Mesendoderm (in vitro differentiated cells): Measurements from ENCODE around the gene PLA2G4D.

ENCODE experiments used
- DNase-seq: peaks from one replicate; pipeline ENCODE4 v3.0.0; 2013
- H2AK5ac ChIP-seq: 2 replicates; pipeline ENCODE4 v1.6.1; 2013; ENCODE audit warnings: low read length, inconsistent platforms
- H2BK120ac ChIP-seq: 2 replicates; pipeline ENCODE4 v1.6.1; 2013; ENCODE audit warnings: low read depth, mild to moderate bottlenecking, low read length, moderate library complexity, mixed read lengths
- H2BK15ac ChIP-seq: replicated peaks from 2 replicates; pipeline ENCODE4 v1.6.1; 2013; ENCODE audit warnings: low read depth, mild to moderate bottlenecking, moderate library complexity
- H2BK5ac ChIP-seq: 2 replicates; pipeline ENCODE4 v1.6.1; 2013; ENCODE audit warnings: low read length, inconsistent platforms
- H3K18ac ChIP-seq: 2 replicates; pipeline ENCODE4 v1.6.1; 2013; ENCODE audit warnings: mild to moderate bottlenecking, low read length, mixed read lengths
- H3K23ac ChIP-seq: one replicate; pipeline ENCODE4 v1.6.1; 2013; ENCODE audit warnings: low read length
- H3K27ac ChIP-seq: 2 replicates; pipeline ENCODE4 v1.5.1; 2013; ENCODE audit warnings: low read depth, mild to moderate bottlenecking, inconsistent platforms, low read length, moderate library complexity
- H3K27me3 ChIP-seq: 2 replicates; pipeline ENCODE4 v1.6.1; 2013; ENCODE audit warnings: low read length, control low read depth, mild to moderate bottlenecking, inconsistent platforms; ENCODE audit not compliant: insufficient read depth, poor library complexity
- H3K36me3 ChIP-seq: 2 replicates; pipeline ENCODE4 v1.6.1; 2013; ENCODE audit warnings: low read length, inconsistent platforms; ENCODE audit not compliant: control insufficient read depth, insufficient read depth
- H3K4ac ChIP-seq: one replicate; pipeline ENCODE4 v1.6.1; 2013; ENCODE audit warnings: low read depth, mild to moderate bottlenecking, low read length, moderate library complexity
- H3K4me1 ChIP-seq: 2 replicates; pipeline ENCODE4 v1.6.1; 2013; ENCODE audit warnings: low read depth, low read length, inconsistent platforms; ENCODE audit not compliant: control insufficient read depth
- H3K4me2 ChIP-seq: 2 replicates; pipeline ENCODE4 v1.6.1; 2013; ENCODE audit warnings: low read length
- H3K4me3 ChIP-seq: 2 replicates; pipeline ENCODE4 v1.5.1; 2013; ENCODE audit warnings: mild to moderate bottlenecking, low read length
- H3K56ac ChIP-seq: one replicate; pipeline ENCODE4 v1.6.1; 2013; ENCODE audit warnings: low read length
- H3K79me1 ChIP-seq: 2 replicates; pipeline ENCODE4 v1.6.1; 2013; ENCODE audit warnings: low read length, inconsistent platforms
- H3K79me2 ChIP-seq: 2 replicates; pipeline ENCODE4 v1.6.1; 2013; ENCODE audit warnings: mild to moderate bottlenecking, low read length; ENCODE audit not compliant: control insufficient read depth, insufficient read depth
- H3K9ac ChIP-seq: 2 replicates; pipeline ENCODE4 v1.6.1; 2013; ENCODE audit warnings: low read length, inconsistent platforms
- H4K5ac ChIP-seq: one replicate; pipeline ENCODE4 v1.6.1; 2013; ENCODE audit warnings: low read length
- H4K8ac ChIP-seq: one replicate; pipeline ENCODE4 v1.6.1; 2013; ENCODE audit warnings: low read depth, mild to moderate bottlenecking, control low read depth, low read length, moderate library complexity
- WGBS: extraction: QIAGEN DNeasy Blood & Tissue Kit; methylation state at CpG from one replicate; pipeline ENCODE4 v1.1.7; 2013; ENCODE audit warnings: low lambda C conversion rate, missing lambda C conversion rate; ENCODE audit not compliant: insufficient coverage; ENCODE audit errors: extremely low coverage; 5-methylcytosine and 5-hydroxymethylcytosine counted together

The PLA2G4D gene

DNA sequence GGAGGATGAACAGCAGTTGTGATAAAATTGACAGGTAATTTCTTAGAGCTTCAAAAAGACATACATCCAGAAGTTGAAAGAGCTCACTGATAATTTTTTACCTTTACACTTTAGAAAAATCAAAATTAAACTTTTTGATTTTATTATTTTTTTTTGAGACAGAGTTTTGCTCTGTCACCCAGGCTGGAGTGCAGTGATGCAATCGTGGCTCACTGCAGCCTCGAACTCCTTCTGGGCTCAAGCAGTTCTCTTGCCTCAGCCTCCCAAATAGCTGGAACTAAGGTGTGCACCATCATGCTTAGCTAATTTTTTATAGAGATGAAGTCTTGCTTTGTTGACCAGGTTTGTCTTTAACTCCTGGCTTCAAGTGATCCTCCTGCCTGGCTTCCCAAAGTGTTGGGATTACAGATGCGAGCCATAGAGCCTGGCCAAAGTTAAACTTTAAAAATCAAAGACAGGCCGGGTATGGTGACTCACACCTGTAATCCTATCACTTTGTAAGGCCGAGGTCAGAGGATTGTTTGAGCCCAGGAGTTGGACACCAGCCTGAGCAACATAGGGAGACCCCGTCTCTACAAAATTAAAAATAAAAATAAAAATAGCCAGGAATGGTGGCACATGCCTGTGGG lies 40.4 kb upstream of the PLA2G4D start:
- H3K56ac ChIP-seq, result no peak overlapping the region
- H3K79me1 ChIP-seq, result no peaks in the 10 kb centered on the region
- WGBS, result no CpG with 5 or more reads among the region's 6 CpGs
- DNase-seq, result no peak
- H3K23ac ChIP-seq, result no peak overlapping the region
- H2BK120ac ChIP-seq, result no peak overlapping the region
- H3K36me3 ChIP-seq, result no peaks in the 10 kb centered on the region
- no peak overlapping the region for H2BK5ac ChIP-seq
- no peak overlapping the region for H3K4me3 ChIP-seq
- no peak overlapping the region for H3K4me2 ChIP-seq
- no peaks in the 10 kb centered on the region for H3K4me1 ChIP-seq
- no peak overlapping the region for H4K5ac ChIP-seq
- H3K4ac ChIP-seq, result no peak overlapping the region
- H3K79me2 ChIP-seq, result no peaks in the 10 kb centered on the region
- no peak overlapping the region for H4K8ac ChIP-seq
- no peak overlapping the region for H2BK15ac ChIP-seq
- no peaks in the 10 kb centered on the region for H3K27me3 ChIP-seq
- no peak overlapping the region for H2AK5ac ChIP-seq
- H3K18ac ChIP-seq, result no peak overlapping the region
- no peak overlapping the region for H3K9ac ChIP-seq
- H3K27ac ChIP-seq, result no peak overlapping the region

DNA sequence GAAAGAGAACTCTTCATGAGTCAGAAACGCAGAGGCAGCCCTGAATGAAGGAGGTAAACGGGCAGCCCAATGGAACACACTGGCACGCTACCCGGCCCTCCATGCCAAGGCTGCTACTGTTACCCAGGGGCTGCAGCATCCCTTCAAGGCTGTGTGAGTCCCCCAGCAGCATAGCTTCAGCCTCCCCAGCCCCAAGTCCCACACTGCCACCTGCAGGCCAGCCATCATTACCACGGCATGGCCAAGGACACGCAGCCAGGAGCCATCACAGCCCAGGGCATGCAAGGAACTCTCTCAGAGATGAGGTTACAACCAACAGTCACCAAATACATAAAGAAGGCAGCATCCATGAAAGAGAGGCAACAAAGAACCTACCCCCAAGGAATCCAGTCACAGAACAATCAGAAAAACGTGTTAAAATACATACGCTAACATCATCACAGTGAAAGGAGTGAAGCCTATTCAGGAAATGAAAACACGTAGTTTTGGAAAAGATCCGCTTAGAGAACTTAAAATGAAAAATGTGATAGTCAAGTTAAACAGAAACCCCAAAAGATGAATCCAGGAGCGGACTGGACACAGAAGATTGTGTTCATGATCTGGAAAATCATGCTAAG lies 39.6 kb upstream of the PLA2G4D start:
- no peaks in the 10 kb centered on the region for H3K36me3 ChIP-seq

DNA sequence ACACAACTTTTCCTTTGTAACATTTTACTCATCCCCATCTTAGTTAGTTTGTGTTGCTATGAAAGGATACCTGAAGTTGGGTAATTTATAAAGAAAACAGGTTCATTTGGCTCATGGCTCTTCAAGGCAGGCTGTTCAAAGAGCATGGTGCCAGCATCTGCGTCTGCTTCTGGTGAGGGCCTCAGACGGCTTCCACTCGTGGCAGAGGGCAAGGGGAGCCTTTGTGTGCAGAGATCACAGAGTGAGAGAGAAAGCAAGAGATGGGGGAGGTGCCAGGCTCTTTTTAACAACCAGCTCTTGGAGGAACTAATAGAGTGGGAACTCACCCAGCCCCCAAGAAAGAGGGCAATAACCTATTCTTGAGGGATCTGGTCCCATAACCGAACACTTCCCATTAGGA lies 39.0 kb upstream of the PLA2G4D start:
- no peaks in the 10 kb centered on the region for H3K4me1 ChIP-seq
- no peak overlapping the region for H3K27ac ChIP-seq
- WGBS, result no CpG with 5 or more reads among the region's 4 CpGs
- H4K8ac ChIP-seq, result no peak overlapping the region
- no peaks in the 10 kb centered on the region for H3K36me3 ChIP-seq
- H3K9ac ChIP-seq, result no peak overlapping the region
- no peak for DNase-seq
- no peak overlapping the region for H3K23ac ChIP-seq
- no peak overlapping the region for H2BK15ac ChIP-seq
- H3K56ac ChIP-seq, result no peak overlapping the region
- no peak overlapping the region for H4K5ac ChIP-seq
- no peak overlapping the region for H2BK5ac ChIP-seq
- no peaks in the 10 kb centered on the region for H3K79me1 ChIP-seq
- no peak overlapping the region for H2AK5ac ChIP-seq
- H3K4me2 ChIP-seq, result no peak overlapping the region
- no peaks in the 10 kb centered on the region for H3K27me3 ChIP-seq
- H3K4me3 ChIP-seq, result no peak overlapping the region
- no peak overlapping the region for H2BK120ac ChIP-seq
- H3K4ac ChIP-seq, result no peak overlapping the region
- H3K79me2 ChIP-seq, result no peaks in the 10 kb centered on the region
- no peak overlapping the region for H3K18ac ChIP-seq

More for the DNA sequence above, 39.6 kb upstream of the PLA2G4D start:
- Histone ChIP-seq H4K8ac (no peak overlapping the region), H3K56ac (no peak overlapping the region), H3K79me2 (no peaks in the 10 kb centered on the region), H3K9ac (no peak overlapping the region), H4K5ac (no peak overlapping the region), H2BK5ac (no peak overlapping the region), H3K27ac (no peak overlapping the region), H2BK15ac (no peak overlapping the region), H3K79me1 (no peaks in the 10 kb centered on the region), H3K18ac (no peak overlapping the region), H3K4me3 (no peak overlapping the region), H2AK5ac (no peak overlapping the region), H3K27me3 (no peaks in the 10 kb centered on the region), H3K4me1 (no peaks in the 10 kb centered on the region), H3K4ac (no peak overlapping the region), H3K4me2 (no peak overlapping the region), H2BK120ac (no peak overlapping the region), H3K23ac (no peak overlapping the region)
- no CpG with 5 or more reads among the region's 11 CpGs for WGBS
- DNase-seq, result peak; percentile 82

DNA sequence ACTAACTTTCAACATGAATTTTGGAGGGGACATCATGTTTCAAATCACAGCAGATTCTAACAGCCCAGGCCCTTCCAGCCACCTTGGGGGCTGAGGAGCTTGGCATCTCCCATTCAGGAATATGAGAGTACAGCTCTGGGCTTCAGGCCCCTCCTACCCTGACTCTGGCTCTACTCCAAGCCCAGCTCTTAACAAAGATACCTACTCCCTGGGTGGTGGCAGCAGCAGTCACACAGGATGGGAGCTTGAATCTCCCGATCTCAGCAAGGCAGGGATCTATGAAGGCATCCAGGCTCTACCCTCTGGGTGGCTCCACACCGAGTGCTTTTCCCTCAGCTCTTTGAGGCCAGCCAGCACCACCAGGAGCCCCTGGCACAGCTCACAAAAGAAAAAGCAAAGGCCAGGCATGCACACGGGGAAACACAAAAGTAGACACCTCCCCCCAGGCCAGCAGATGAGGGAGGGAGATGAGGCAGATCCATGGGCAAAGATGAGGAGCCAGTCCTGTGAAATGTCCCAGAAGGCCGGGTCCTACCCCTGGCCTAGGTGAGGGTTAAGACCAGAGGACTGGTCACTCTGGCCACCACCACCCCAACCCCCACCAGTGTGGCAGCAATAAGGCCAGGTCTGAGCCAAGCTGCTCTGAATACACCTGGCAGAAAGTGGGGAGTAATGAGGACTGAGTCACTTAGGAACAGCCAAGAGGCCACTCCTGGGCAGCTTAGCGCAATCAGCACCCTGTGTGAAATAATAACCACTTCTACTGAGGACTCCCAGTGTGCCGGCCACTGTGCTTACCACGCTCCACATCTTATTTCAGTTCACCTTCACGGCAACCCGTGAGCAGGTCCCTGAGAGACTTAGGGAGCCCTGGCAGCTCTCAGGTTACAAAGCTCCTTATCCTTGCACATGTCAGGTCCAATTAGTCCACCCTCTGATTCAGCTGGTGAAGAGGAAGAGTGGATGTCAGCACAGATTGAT lies 37.8 kb upstream of the PLA2G4D start:
- Histone ChIP-seq H2BK5ac (no peak overlapping the region), H3K4me1 (no peaks in the 10 kb centered on the region), H3K9ac (no peak overlapping the region), H4K8ac (no peak overlapping the region), H2BK120ac (no peak overlapping the region), H3K79me2 (no peaks in the 10 kb centered on the region), H3K27me3 (no peaks in the 10 kb centered on the region), H2BK15ac (no peak overlapping the region), H3K4ac (no peak overlapping the region), H3K27ac (no peak overlapping the region), H2AK5ac (no peak overlapping the region), H3K56ac (no peak overlapping the region), H4K5ac (no peak overlapping the region), H3K18ac (no peak overlapping the region), H3K79me1 (no peaks in the 10 kb centered on the region), H3K4me2 (no peak overlapping the region), H3K23ac (no peak overlapping the region), H3K4me3 (no peak overlapping the region), H3K36me3 (no peaks in the 10 kb centered on the region)
- DNase-seq, result peak; percentile 25
- WGBS, result no CpG with 5 or more reads among the region's 9 CpGs

DNA sequence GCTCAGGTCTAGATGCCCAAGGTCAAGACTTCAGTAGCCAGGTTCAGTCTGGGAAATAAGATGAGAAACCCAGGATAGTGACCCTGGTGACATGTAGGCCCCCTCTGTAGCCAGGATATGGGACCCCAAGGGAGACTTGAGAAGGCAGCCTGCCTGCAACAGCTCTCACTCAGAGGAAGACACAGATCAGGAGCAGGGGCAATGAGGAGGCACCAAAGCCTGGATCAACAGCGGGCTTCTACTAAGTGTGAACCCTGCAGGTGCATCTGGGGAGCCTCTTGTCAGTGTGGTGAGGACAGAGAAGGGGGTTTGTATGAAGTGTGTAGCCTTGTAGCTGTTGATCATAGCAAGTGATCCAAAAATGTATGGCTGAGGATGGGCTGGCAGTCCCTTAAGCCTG lies 36.6 kb upstream of the PLA2G4D start:
- Histone ChIP-seq H4K8ac (no peak overlapping the region), H3K79me2 (no peaks in the 10 kb centered on the region), H4K5ac (no peak overlapping the region), H3K27me3 (no peaks in the 10 kb centered on the region), H2AK5ac (no peak overlapping the region), H2BK120ac (no peak overlapping the region), H3K23ac (no peak overlapping the region), H3K56ac (no peak overlapping the region), H3K18ac (no peak overlapping the region), H3K27ac (no peak overlapping the region), H3K9ac (no peak overlapping the region), H3K4me1 (no peaks in the 10 kb centered on the region), H3K79me1 (no peaks in the 10 kb centered on the region), H3K4me2 (no peak overlapping the region), H2BK5ac (no peak overlapping the region), H3K4ac (no peak overlapping the region), H3K4me3 (no peak overlapping the region), H2BK15ac (no peak overlapping the region), H3K36me3 (no peaks in the 10 kb centered on the region)
- DNase-seq, result no peak
- no CpG with 5 or more reads among the region's 1 CpG for WGBS
